ENCODE data around the gene GPC6. TPM values are rescaled to one million over a fixed set of nuclear protein-coding genes. Genes with fewer than 3 reads are reported as not detected.

GPC6 gene
- total RNA-seq, 1 donor = 77.8 TPM

GRCh38 chr13:93811738-93812112 lies 585.1 kb downstream of the GPC6 start:
- no peaks in the 10 kb centered on the region for H4K20me1 ChIP-seq (ENCODE audit: insufficient read depth, low read length)
- H3K27me3 ChIP-seq (ENCODE audit: insufficient read depth, low read length) = no peaks in the 10 kb centered on the region
- H3K36me3 ChIP-seq (ENCODE audit: insufficient read depth, low read length) = no peaks in the 10 kb centered on the region
- no peaks in the 10 kb centered on the region for H3K4me1 ChIP-seq (ENCODE audit: insufficient read depth, low read length)
- no peak for TF ChIP-seq CTCF (IDR thresholded peaks at IDR 0.05; ENCODE audit: extremely low read depth, low read depth, low read length)
- no peak overlapping the region for H3K4me3 ChIP-seq (ENCODE audit: insufficient read depth, low read length)
- no peak overlapping the region for H2AFZ ChIP-seq (ENCODE audit: low read length)
- no peaks in the 10 kb centered on the region for H3K9me3 ChIP-seq (ENCODE audit: low read depth, low read length)
- H3K27ac ChIP-seq (ENCODE audit: low read depth, low read length) = no peak overlapping the region
- no peaks in the 10 kb centered on the region for H3K79me2 ChIP-seq (ENCODE audit: insufficient read depth, low read length)
- DNase-seq (ENCODE audit: insufficient read length, low spot score, missing footprints) = no peak
- H3K4me2 ChIP-seq (ENCODE audit: insufficient read depth, low read length) = no peak overlapping the region

- H3K27ac ChIP-seq (ENCODE audit: low read depth, low read length) = no peak overlapping the region
- no peak overlapping the region for H3K4me2 ChIP-seq (ENCODE audit: insufficient read depth, low read length)
- no peak overlapping the region for H3K4me3 ChIP-seq (ENCODE audit: insufficient read depth, low read length)
- H4K20me1 ChIP-seq (ENCODE audit: insufficient read depth, low read length) = no peaks in the 10 kb centered on the region
- no peaks in the 10 kb centered on the region for H3K79me2 ChIP-seq (ENCODE audit: insufficient read depth, low read length)
- DNase-seq (ENCODE audit: insufficient read length, low spot score, missing footprints) = no peak
- no peaks in the 10 kb centered on the region for H3K9me3 ChIP-seq (ENCODE audit: low read depth, low read length)
- H3K36me3 ChIP-seq (ENCODE audit: insufficient read depth, low read length) = no peaks in the 10 kb centered on the region
- no peak overlapping the region for H2AFZ ChIP-seq (ENCODE audit: low read length)
- H3K27me3 ChIP-seq (ENCODE audit: insufficient read depth, low read length) = no peaks in the 10 kb centered on the region
- H3K4me1 ChIP-seq (ENCODE audit: insufficient read depth, low read length) = no peaks in the 10 kb centered on the region
- TF ChIP-seq CTCF (IDR thresholded peaks at IDR 0.05; ENCODE audit: extremely low read depth, low read depth, low read length) = no peak
Observed at GRCh38 chr13:93814658-93815057, 588.1 kb downstream of the GPC6 start.

GRCh38 chr13:93818345-93818744 lies 591.7 kb downstream of the GPC6 start:
- TF ChIP-seq CTCF (IDR thresholded peaks at IDR 0.05; ENCODE audit: extremely low read depth, low read depth, low read length) = no peak
- DNase-seq (ENCODE audit: insufficient read length, low spot score, missing footprints) = no peak
- Histone ChIP-seq H4K20me1 (ENCODE audit: insufficient read depth, low read length) (no peaks in the 10 kb centered on the region), H3K4me3 (ENCODE audit: insufficient read depth, low read length) (no peak overlapping the region), H3K79me2 (ENCODE audit: insufficient read depth, low read length) (no peaks in the 10 kb centered on the region), H3K4me2 (ENCODE audit: insufficient read depth, low read length) (no peak overlapping the region), H3K4me1 (ENCODE audit: insufficient read depth, low read length) (no peaks in the 10 kb centered on the region), H3K27me3 (ENCODE audit: insufficient read depth, low read length) (no peaks in the 10 kb centered on the region), H2AFZ (ENCODE audit: low read length) (no peak overlapping the region), H3K27ac (ENCODE audit: low read depth, low read length) (no peak overlapping the region), H3K9me3 (ENCODE audit: low read depth, low read length) (no peaks in the 10 kb centered on the region), H3K36me3 (ENCODE audit: insufficient read depth, low read length) (no peaks in the 10 kb centered on the region)

- H3K9me3 ChIP-seq (ENCODE audit: low read depth, low read length) = no peaks in the 10 kb centered on the region
- no peak overlapping the region for H3K27ac ChIP-seq (ENCODE audit: low read depth, low read length)
- H4K20me1 ChIP-seq (ENCODE audit: insufficient read depth, low read length) = no peaks in the 10 kb centered on the region
- H3K36me3 ChIP-seq (ENCODE audit: insufficient read depth, low read length) = no peaks in the 10 kb centered on the region
- no peak overlapping the region for H3K4me3 ChIP-seq (ENCODE audit: insufficient read depth, low read length)
- TF ChIP-seq CTCF (IDR thresholded peaks at IDR 0.05; ENCODE audit: extremely low read depth, low read depth, low read length) = no peak
- H3K79me2 ChIP-seq (ENCODE audit: insufficient read depth, low read length) = no peaks in the 10 kb centered on the region
- DNase-seq (ENCODE audit: insufficient read length, low spot score, missing footprints) = no peak
- H3K4me1 ChIP-seq (ENCODE audit: insufficient read depth, low read length) = no peaks in the 10 kb centered on the region
- H3K27me3 ChIP-seq (ENCODE audit: insufficient read depth, low read length) = no peaks in the 10 kb centered on the region
- no peak overlapping the region for H2AFZ ChIP-seq (ENCODE audit: low read length)
- no peak overlapping the region for H3K4me2 ChIP-seq (ENCODE audit: insufficient read depth, low read length)
Observed at GRCh38 chr13:93819331-93819890, 592.8 kb downstream of the GPC6 start.

Measured in osteoblast (primary cell).